Neural cell (in vitro differentiated cells): ENCODE results near the gene MAN1B1. TPM values are rescaled to one million over a fixed set of nuclear protein-coding genes. Genes with fewer than 3 reads are reported as not detected.

Source experiments
- H2AFZ ChIP-seq: fragments of 200-600, 300-800 bp; sonication (generic), shearing (Covaris generic); 2 replicates; pipeline ENCODE4 v1.6.0; 2014; ENCODE audit warnings: low read depth, mild to moderate bottlenecking, antibody characterized with exemption, low read length, moderate library complexity
- H3F3A ChIP-seq: fragments of 200-600 bp; shearing (Covaris generic); 2 replicates; pipeline ENCODE4 v1.6.1; 2016; ENCODE audit warnings: mild to moderate bottlenecking, moderate library complexity, mixed read lengths, antibody characterized with exemption, low read length; ENCODE audit not compliant: insufficient read depth, poor library complexity, severe bottlenecking
- H3K27ac ChIP-seq: fragments of 200-600, 300-800 bp; sonication (generic), shearing (Covaris generic); 2 replicates; pipeline ENCODE4 v1.5.1; 2014; ENCODE audit warnings: mild to moderate bottlenecking, low read length, moderate library complexity
- H3K27me3 ChIP-seq: fragments of 300-800, 200-600 bp; sonication (generic), shearing (Covaris generic); 2 replicates; pipeline ENCODE4 v1.6.0; 2014; ENCODE audit warnings: mild to moderate bottlenecking, low read depth, low read length, moderate library complexity; ENCODE audit not compliant: insufficient read depth
- H3K36me3 ChIP-seq: fragments of 300-800, 200-600 bp; sonication (generic), shearing (Covaris generic); 2 replicates; pipeline ENCODE4 v1.5.1; 2014; ENCODE audit warnings: mild to moderate bottlenecking, antibody characterized with exemption, low read length, moderate library complexity; ENCODE audit not compliant: insufficient read depth
- H3K4me2 ChIP-seq: fragments of 300-800, 200-600 bp; sonication (generic), shearing (Covaris generic); 2 replicates; pipeline ENCODE4 v1.6.0; 2014; ENCODE audit warnings: mild to moderate bottlenecking, low read length
- H3K4me3 ChIP-seq: fragments of 300-800, 200-600 bp; sonication (generic), shearing (Covaris generic); 2 replicates; pipeline ENCODE4 v1.5.1; 2014; ENCODE audit warnings: mild to moderate bottlenecking, low read length, moderate library complexity
- H3K79me2 ChIP-seq: fragments of 200-600 bp; shearing (Covaris generic); replicated peaks from 2 replicates; pipeline ENCODE4 v1.6.0; 2014; ENCODE audit warnings: mild to moderate bottlenecking, low read length, moderate library complexity; ENCODE audit not compliant: insufficient read depth
- H3K9ac ChIP-seq: fragments of 300-800, 200-600 bp; sonication (generic), shearing (Covaris generic); 2 replicates; pipeline ENCODE4 v1.6.1; 2016; ENCODE audit warnings: mild to moderate bottlenecking, low read length, mixed read lengths
- H3K9me2 ChIP-seq: fragments of 200-600 bp; shearing (Covaris generic); 2 replicates; pipeline ENCODE4 v1.6.1; 2016; ENCODE audit warnings: mild to moderate bottlenecking, low read length, mixed read lengths; ENCODE audit not compliant: insufficient read depth
- H3K9me3 ChIP-seq: fragments of 200-600, 300-800 bp; sonication (generic), shearing (Covaris generic); 2 replicates; pipeline ENCODE4 v1.6.1; 2016; ENCODE audit warnings: mild to moderate bottlenecking, mixed run types, low read length, moderate library complexity, mixed read lengths
- H4K20me1 ChIP-seq: fragments of 200-600 bp; shearing (Covaris generic); 2 replicates; pipeline ENCODE4 v1.6.1; 2016; ENCODE audit warnings: mild to moderate bottlenecking, mixed run types; ENCODE audit not compliant: insufficient read depth
- CTCF ChIP-seq: fragments of 450-650 bp; IDR thresholded peaks from 2 replicates; pipeline ENCODE4 v1.5.1; 2014; ENCODE audit warnings: antibody characterized with exemption, mild to moderate bottlenecking, moderate library complexity; ENCODE audit not compliant: poor library complexity, severe bottlenecking
- EP300 ChIP-seq: fragments of 450-650 bp; conservative IDR thresholded peaks from 2 replicates; pipeline ENCODE4 v1.6.1; 2014; ENCODE audit warnings: antibody characterized with exemption, mild to moderate bottlenecking, moderate library complexity; ENCODE audit not compliant: poor library complexity, severe bottlenecking
- EZH2 ChIP-seq: fragments of 200-600, 300-800 bp; shearing (Covaris generic), sonication (generic); IDR thresholded peaks from 2 replicates; pipeline ENCODE4 v1.6.1; 2014; ENCODE audit warnings: antibody characterized with exemption, low read length, borderline replicate concordance, mild to moderate bottlenecking; ENCODE audit not compliant: insufficient read depth, poor library complexity, severe bottlenecking
- MXI1 ChIP-seq: fragments of 450-650 bp; conservative IDR thresholded peaks from 2 replicates; pipeline ENCODE4 v1.6.1; 2014; ENCODE audit warnings: antibody characterized with exemption, mild to moderate bottlenecking; ENCODE audit not compliant: poor library complexity, severe bottlenecking
- POLR2AphosphoS5 ChIP-seq: IDR thresholded peaks from 2 replicates; pipeline ENCODE4 v1.6.1; 2012
- RAD21 ChIP-seq: fragments of 450-650 bp; conservative IDR thresholded peaks from 2 replicates; pipeline ENCODE4 v1.6.1; 2014; ENCODE audit warnings: antibody characterized with exemption, mild to moderate bottlenecking, moderate library complexity
- SMC3 ChIP-seq: fragments of 450-650 bp; conservative IDR thresholded peaks from 2 replicates; pipeline ENCODE4 v1.6.1; 2014; ENCODE audit warnings: antibody characterized with exemption, mild to moderate bottlenecking, moderate library complexity; ENCODE audit not compliant: poor library complexity
- TAF1 ChIP-seq: IDR thresholded peaks from 2 replicates; pipeline ENCODE4 v1.6.1; 2012; ENCODE audit warnings: low read depth
- polyA plus RNA-seq: library from polyadenylated mRNA; depleted of rRNA; stranded (reverse); fragments of >200 nt; gene quantifications from 2 replicates; pipeline ENCODE4 v1.2.3, GENCODE V29; 2014
- TF ChIP-seq, protein P1 (sequence below): IDR thresholded peaks from 2 replicates; pipeline ENCODE4 v1.6.1; 2012; ENCODE audit warnings: borderline replicate concordance

MAN1B1 gene
- polyA plus RNA-seq, 1 donor from 2014 or later: 72.0 TPM

DNA sequence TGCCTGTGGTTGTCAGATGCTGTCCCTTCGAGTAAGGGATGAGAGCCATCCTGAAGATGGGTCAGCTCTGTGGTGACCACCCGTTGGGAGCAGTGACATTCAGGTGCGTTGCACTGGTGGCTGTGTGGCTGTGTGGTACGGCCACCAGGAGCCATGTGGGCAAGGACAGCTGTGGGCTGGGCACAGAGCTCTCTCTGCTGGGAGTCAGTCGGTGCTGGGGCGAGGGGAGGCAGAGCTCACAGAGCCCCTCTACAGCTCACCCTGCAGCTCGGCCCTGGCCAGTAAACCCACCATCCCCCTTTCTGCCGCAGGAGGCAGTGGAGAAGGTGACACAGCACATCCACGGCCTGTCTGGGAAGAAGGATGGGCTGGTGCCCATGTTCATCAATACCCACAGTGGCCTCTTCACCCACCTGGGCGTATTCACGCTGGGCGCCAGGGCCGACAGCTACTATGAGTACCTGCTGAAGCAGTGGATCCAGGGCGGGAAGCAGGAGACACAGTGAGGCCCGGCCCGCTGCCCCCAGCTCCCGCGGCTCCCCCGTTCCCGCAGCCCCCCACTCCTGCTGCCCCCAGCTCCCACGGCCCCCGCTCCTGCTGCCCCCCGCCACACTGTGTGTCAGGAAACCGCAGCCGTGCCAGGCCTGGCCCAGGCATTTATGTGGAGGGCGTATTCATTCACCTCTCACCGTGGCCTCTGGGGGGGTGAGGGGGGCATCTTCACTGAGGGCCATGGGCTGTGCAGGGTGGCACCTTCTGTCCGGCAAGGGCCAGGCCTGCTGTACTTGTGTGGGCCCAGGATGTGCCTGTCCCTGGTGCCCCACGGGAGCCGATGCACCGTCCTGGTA, 19.3 kb downstream of the MAN1B1 start:
- Histone ChIP-seq H3K27ac (no peak overlapping the region), H3K9me3 (no peaks in the 10 kb centered on the region), H3K9me2 (no peaks in the 10 kb centered on the region)

GRCh38 chr9:137106662-137107250, 20.0 kb downstream of the MAN1B1 start:
- TF ChIP-seq EZH2: no peak
- TF ChIP-seq MXI1: no peak
- TF ChIP-seq RAD21: no peak
- TF ChIP-seq, protein P1, sequence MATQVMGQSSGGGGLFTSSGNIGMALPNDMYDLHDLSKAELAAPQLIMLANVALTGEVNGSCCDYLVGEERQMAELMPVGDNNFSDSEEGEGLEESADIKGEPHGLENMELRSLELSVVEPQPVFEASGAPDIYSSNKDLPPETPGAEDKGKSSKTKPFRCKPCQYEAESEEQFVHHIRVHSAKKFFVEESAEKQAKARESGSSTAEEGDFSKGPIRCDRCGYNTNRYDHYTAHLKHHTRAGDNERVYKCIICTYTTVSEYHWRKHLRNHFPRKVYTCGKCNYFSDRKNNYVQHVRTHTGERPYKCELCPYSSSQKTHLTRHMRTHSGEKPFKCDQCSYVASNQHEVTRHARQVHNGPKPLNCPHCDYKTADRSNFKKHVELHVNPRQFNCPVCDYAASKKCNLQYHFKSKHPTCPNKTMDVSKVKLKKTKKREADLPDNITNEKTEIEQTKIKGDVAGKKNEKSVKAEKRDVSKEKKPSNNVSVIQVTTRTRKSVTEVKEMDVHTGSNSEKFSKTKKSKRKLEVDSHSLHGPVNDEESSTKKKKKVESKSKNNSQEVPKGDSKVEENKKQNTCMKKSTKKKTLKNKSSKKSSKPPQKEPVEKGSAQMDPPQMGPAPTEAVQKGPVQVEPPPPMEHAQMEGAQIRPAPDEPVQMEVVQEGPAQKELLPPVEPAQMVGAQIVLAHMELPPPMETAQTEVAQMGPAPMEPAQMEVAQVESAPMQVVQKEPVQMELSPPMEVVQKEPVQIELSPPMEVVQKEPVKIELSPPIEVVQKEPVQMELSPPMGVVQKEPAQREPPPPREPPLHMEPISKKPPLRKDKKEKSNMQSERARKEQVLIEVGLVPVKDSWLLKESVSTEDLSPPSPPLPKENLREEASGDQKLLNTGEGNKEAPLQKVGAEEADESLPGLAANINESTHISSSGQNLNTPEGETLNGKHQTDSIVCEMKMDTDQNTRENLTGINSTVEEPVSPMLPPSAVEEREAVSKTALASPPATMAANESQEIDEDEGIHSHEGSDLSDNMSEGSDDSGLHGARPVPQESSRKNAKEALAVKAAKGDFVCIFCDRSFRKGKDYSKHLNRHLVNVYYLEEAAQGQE: no peak
- no peak for TF ChIP-seq EP300
- TF ChIP-seq CTCF: no peak
- TF ChIP-seq SMC3: no peak
- no peak for TF ChIP-seq POLR2AphosphoS5
- no peak for TF ChIP-seq TAF1
- Histone ChIP-seq H3K27ac (no peak overlapping the region), H3K9me3 (no peaks in the 10 kb centered on the region), H3K27me3 (no peaks in the 10 kb centered on the region), H3K9ac (no peak overlapping the region), H3F3A (no peaks in the 10 kb centered on the region), H2AFZ (no peak overlapping the region), H4K20me1 (no peaks in the 10 kb centered on the region), H3K4me3 (no peak overlapping the region), H3K4me2 (no peak overlapping the region), H3K9me2 (no peaks in the 10 kb centered on the region), H3K79me2 (no peaks in the 10 kb centered on the region), H3K36me3 (peaks cover 10% of the 10 kb centered on the region)

More for the DNA sequence above, 19.3 kb downstream of the MAN1B1 start:
- Histone ChIP-seq H3F3A (no peaks in the 10 kb centered on the region), H2AFZ (no peak overlapping the region), H3K79me2 (no peaks in the 10 kb centered on the region), H3K4me2 (no peak overlapping the region), H4K20me1 (no peaks in the 10 kb centered on the region), H3K9ac (no peak overlapping the region), H3K36me3 (peaks cover 16% of the 10 kb centered on the region), H3K4me3 (no peak overlapping the region), H3K27me3 (no peaks in the 10 kb centered on the region)
- no peak for TF ChIP-seq CTCF
